Stomach (tissue), 9 donors: ENCODE results near the gene CACNA2D4. TPM values are rescaled to one million over a fixed set of nuclear protein-coding genes. Genes with fewer than 3 reads are reported as not detected.

Source experiments
- DNase-seq, 2 donors: peaks; one replicate each; pipeline versions ENCODE4 v3.0.0 to v3.0.0-alpha.2; 2013 to 2019
- H3K27ac ChIP-seq, 5 donors: fragments of 200-600 bp in 4 of 5; sonication (generic) in 4 of 5; one replicate each; pipeline ENCODE4 v1.5.1; 2013 to 2019; ENCODE audit warnings: mild to moderate bottlenecking in 1 of 5, moderate library complexity in 1 of 5
- H3K27me3 ChIP-seq, 3 donors: fragments of 200-600 bp; sonication (generic); one replicate each; pipeline ENCODE4 v1.5.1; 2017 to 2019; ENCODE audit warnings: mixed run types in 1 of 3
- H3K36me3 ChIP-seq, 4 donors: fragments of 200-600 bp; sonication (generic); 1 replicate in 3 of 4; 2 replicates in 1 of 4; pipeline ENCODE4 v1.5.1; 2016 to 2019
- H3K4me1 ChIP-seq, 4 donors: fragments of 200-600 bp; sonication (generic); one replicate each; pipeline ENCODE4 v1.5.1; 2016 to 2019
- H3K4me3 ChIP-seq, 4 donors: fragments of 200-600 bp; sonication (generic) in 3 of 4; one replicate each; pipeline ENCODE4 v1.5.1; 2016 to 2019; ENCODE audit warnings: mild to moderate bottlenecking in 1 of 4
- H3K9me3 ChIP-seq, 4 donors: fragments of 200-600 bp; sonication (generic); one replicate each; pipeline ENCODE4 v1.5.1; 2016 to 2019
- CTCF ChIP-seq, 7 experiments: fragments of 450-650 bp in 4 of 7; fragments of 200-600 bp in 3 of 7; sonication (generic) in 3 of 7; IDR thresholded peaks; one replicate each; pipeline ENCODE4 v1.5.1; 2016 to 2019; ENCODE audit warnings: antibody characterized with exemption in 7 of 7, control low read depth in 2 of 7, mild to moderate bottlenecking in 1 of 7
- EP300 ChIP-seq: sonication (generic); formaldehyde crosslinking; IDR thresholded peaks from one replicate; pipeline ENCODE4 v1.6.1; 2017; ENCODE audit warnings: antibody characterized with exemption
- POLR2A ChIP-seq, 4 donors: fragments of 450-650 bp; IDR thresholded peaks; one replicate each; pipeline ENCODE4 v1.6.1; 2016; ENCODE audit warnings: antibody characterized with exemption in 4 of 4, control low read depth in 2 of 4, mild to moderate bottlenecking in 1 of 4, moderate library complexity in 1 of 4
- POLR2AphosphoS5 ChIP-seq, 3 donors: sonication (generic); formaldehyde crosslinking; IDR thresholded peaks; one replicate each; pipeline ENCODE4 v1.6.1; 2016; ENCODE audit warnings: antibody characterized with exemption in 3 of 3
- WGBS, 5 donors: extraction: QIAGEN DNeasy Blood & Tissue Kit in 3 of 5; methylation state at CpG; one replicate each; pipeline versions ENCODE4 v1.1.5 to v1.1.7; 2013 to 2018; 5-methylcytosine and 5-hydroxymethylcytosine counted together
- intact Hi-C: fragments of 100-400 bp; cut with DNase I; formaldehyde crosslinking; loops from one replicate; pipeline ENCODE4 v1.15.1; 2023; ENCODE audit warnings: low total_unique reads
- polyA plus RNA-seq, 3 donors: library from polyadenylated mRNA; stranded (reverse); fragments of 200-250 nt; gene quantifications; one replicate each; pipeline ENCODE4 v1.2.3, GENCODE V29; 2013
- total RNA-seq, 5 donors: library from RNA; depleted of rRNA; stranded (reverse); fragments of >200 nt; gene quantifications; one replicate each; pipeline versions ENCODE4 v1.1.0 to v1.2.3, GENCODE V29; 2014 to 2016
- donor health status: healthy with polysubstance abuse.
- donor health status: Bipolar disorder and iron deficiency.
- donor health status: healthy.

The CACNA2D4 gene
- total and polyA plus RNA-seq, 8 donors, result 0.58 to 3.5 (median 1.8) TPM; not detected in 1

- peaks cover 0 to 10% (median 4%) of the 10 kb centered on the region in 4 donors for H3K4me1 ChIP-seq
- no peak overlapping the region for H3K27ac ChIP-seq
- WGBS, 5 donors, result 90 to 98% (median 93%) methylated on average over 3 of the region's 3 CpGs
- TF ChIP-seq POLR2AphosphoS5 (IDR thresholded peaks at IDR 0.05) (no peak), EP300 (no peak), CTCF (IDR thresholded peaks at IDR 0.05) (no peak), POLR2A (IDR thresholded peaks at IDR 0.05) (no peak)
- H3K4me3 ChIP-seq, result no peak overlapping the region
- peaks cover 0 to 20% (median 2%) of the 10 kb centered on the region in 4 donors for H3K9me3 ChIP-seq
- peaks cover 12 to 21% (median 15%) of the 10 kb centered on the region in 4 donors for H3K36me3 ChIP-seq
- H3K27me3 ChIP-seq, result no peaks in the 10 kb centered on the region
- no peak for DNase-seq
- intact Hi-C loops, result no loop called here
Measured at GRCh38 chr12:1750300-1750699, 168.2 kb downstream of the CACNA2D4 start.

DNA sequence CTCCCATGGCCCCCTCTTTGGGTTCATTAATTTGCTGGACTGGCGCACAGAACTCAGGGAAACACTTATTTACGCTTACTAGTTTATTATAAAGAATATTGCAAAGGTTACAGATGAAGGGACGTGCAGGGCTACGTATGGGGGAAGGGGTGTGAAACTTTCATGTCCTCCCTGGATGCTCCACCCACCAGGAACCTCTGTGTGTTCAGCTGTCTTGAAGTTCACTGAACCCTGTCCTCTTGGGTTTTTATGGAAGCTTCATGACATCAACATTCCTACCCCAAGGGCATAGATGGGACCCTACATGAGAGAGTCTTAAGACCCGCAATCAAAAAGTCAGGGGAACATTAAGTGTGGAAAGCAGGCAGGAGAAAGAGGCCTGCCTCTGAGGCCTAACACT lies 169.4 kb downstream of the CACNA2D4 start:
- TF ChIP-seq CTCF (IDR thresholded peaks at IDR 0.05), result no peak
- no peak for TF ChIP-seq POLR2A (IDR thresholded peaks at IDR 0.05)
- TF ChIP-seq POLR2AphosphoS5 (IDR thresholded peaks at IDR 0.05), result no peak
- TF ChIP-seq EP300, result no peak
- 96 to 99% (median 98%) methylated on average over 5 of the region's 5 CpGs for WGBS, 5 donors
- Histone ChIP-seq H3K36me3 (peaks cover 0 to 8% (median 3%) of the 10 kb centered on the region in 4 donors), H3K27ac (no peak overlapping the region), H3K4me3 (no peak overlapping the region), H3K27me3 (no peaks in the 10 kb centered on the region), H3K4me1 (peaks cover 0 to 10% (median 4%) of the 10 kb centered on the region in 4 donors), H3K9me3 (peaks cover 0 to 20% (median 2%) of the 10 kb centered on the region in 4 donors)
- DNase-seq, result no peak
- intact Hi-C loops, result no loop called here

- 68 to 85% (median 73%) methylated on average over 2 of the region's 2 CpGs for WGBS, 5 donors
- peaks cover 0 to 9% (median 4%) of the 10 kb centered on the region in 4 donors for H3K4me1 ChIP-seq
- no peak for DNase-seq
- no peaks in the 10 kb centered on the region for H3K27me3 ChIP-seq
- H3K27ac ChIP-seq, result no peak overlapping the region
- intact Hi-C loops, result no loop called here
- peaks cover 0 to 8% (median 2%) of the 10 kb centered on the region in 4 donors for H3K36me3 ChIP-seq
- TF ChIP-seq EP300 (no peak), POLR2A (IDR thresholded peaks at IDR 0.05) (no peak), POLR2AphosphoS5 (IDR thresholded peaks at IDR 0.05) (no peak), CTCF (IDR thresholded peaks at IDR 0.05) (no peak)
- H3K9me3 ChIP-seq, result peaks cover 0 to 20% (median 2%) of the 10 kb centered on the region in 4 donors
- H3K4me3 ChIP-seq, result no peak overlapping the region
Measured at GRCh38 chr12:1747609-1748008, 170.8 kb downstream of the CACNA2D4 start.

DNA sequence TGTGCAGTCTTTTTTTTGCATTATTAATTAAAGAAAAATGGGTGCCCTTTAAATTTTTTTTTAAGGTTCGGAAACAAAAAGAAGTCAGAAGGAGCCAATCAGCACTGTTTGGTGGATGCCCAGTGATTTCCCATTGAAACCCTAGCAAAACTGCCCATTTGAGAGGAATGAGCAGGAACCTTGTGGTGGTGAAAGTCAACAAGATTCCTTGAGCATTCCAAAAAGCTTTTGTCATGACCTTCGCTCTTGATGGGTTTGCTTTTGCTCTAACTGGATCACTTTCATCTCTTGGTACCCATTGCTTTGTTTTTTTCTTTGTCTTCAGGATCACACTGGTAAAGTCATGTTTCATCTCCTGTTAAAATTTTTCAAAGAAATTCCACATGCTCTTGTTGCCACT lies 173.5 kb downstream of the CACNA2D4 start:
- no peak for TF ChIP-seq POLR2A (IDR thresholded peaks at IDR 0.05)
- no peak for TF ChIP-seq POLR2AphosphoS5 (IDR thresholded peaks at IDR 0.05)
- no peak for TF ChIP-seq EP300
- no peak for TF ChIP-seq CTCF (IDR thresholded peaks at IDR 0.05)
- Histone ChIP-seq H3K27me3 (no peaks in the 10 kb centered on the region), H3K4me3 (no peak overlapping the region), H3K4me1 (peaks cover 9 to 30% (median 20%) of the 10 kb centered on the region in 4 donors), H3K9me3 (peaks cover 0 to 20% (median 2%) of the 10 kb centered on the region in 4 donors), H3K27ac (no peak overlapping the region), H3K36me3 (peaks cover 0 to 8% (median 2%) of the 10 kb centered on the region in 4 donors)
- no peak for DNase-seq
- intact Hi-C loops, result no loop called here
- WGBS, 5 donors, result 94 to 100% (median 97%) methylated on average over 2 of the region's 2 CpGs

Other genes with a start within 250 kb of the CACNA2D4 start
- 100 to 1,000 TPM in 1 of 5 donors, 10 to 100 TPM in 3, 1 to 10 TPM in 1; 2.9 to 185 (median 29.5) TPM for gene ADIPOR2, start 227.6 kb downstream of the CACNA2D4 start, total RNA-seq
- gene ADIPOR2, start 227.6 kb downstream of the CACNA2D4 start, polyA plus RNA-seq, result 10 to 100 TPM; 22.4 to 41.4 (median 24.4) TPM
- not detected for gene LRTM2, start 98.1 kb downstream of the CACNA2D4 start, total RNA-seq
- under 1 TPM in 1 of 3 donors, not detected in 2; 0.03 TPM for gene LRTM2, start 98.1 kb downstream of the CACNA2D4 start, polyA plus RNA-seq
- 10 to 100 TPM in 4 of 5 donors, not detected in 1; 16.0 to 43.2 (median 28.4) TPM for gene DCP1B, start 85.8 kb upstream of the CACNA2D4 start, total RNA-seq
- 1 to 10 TPM; 5.8 to 9.3 (median 6.5) TPM for gene DCP1B, start 85.8 kb upstream of the CACNA2D4 start, polyA plus RNA-seq
- 10 to 100 TPM in 3 of 5 donors, 1 to 10 TPM in 2; 6.7 to 55.8 (median 23.7) TPM for gene CACNA1C, start 134.3 kb upstream of the CACNA2D4 start, total RNA-seq
- 1 to 10 TPM in 1 of 3 donors, under 1 TPM in 2; 0.31 to 2.8 (median 0.93) TPM for gene CACNA1C, start 134.3 kb upstream of the CACNA2D4 start, polyA plus RNA-seq